NCI-H345 treated with DMSO at 0.1 percent for 48 hours (cell line): Measurements from ENCODE around the gene ARRDC1.
"Not testable (repeated sequence)": the region's sequence is repeated elsewhere in the genome, so short reads cannot be mapped to it uniquely, and the experiment has no call there.

Experiments used
- DNase-seq: peaks from one replicate; lab custom pipeline; 2025; ENCODE audit not compliant: unreplicated experiment; lab: John Stamatoyannopoulos, UW

Gene ARRDC1

DNA sequence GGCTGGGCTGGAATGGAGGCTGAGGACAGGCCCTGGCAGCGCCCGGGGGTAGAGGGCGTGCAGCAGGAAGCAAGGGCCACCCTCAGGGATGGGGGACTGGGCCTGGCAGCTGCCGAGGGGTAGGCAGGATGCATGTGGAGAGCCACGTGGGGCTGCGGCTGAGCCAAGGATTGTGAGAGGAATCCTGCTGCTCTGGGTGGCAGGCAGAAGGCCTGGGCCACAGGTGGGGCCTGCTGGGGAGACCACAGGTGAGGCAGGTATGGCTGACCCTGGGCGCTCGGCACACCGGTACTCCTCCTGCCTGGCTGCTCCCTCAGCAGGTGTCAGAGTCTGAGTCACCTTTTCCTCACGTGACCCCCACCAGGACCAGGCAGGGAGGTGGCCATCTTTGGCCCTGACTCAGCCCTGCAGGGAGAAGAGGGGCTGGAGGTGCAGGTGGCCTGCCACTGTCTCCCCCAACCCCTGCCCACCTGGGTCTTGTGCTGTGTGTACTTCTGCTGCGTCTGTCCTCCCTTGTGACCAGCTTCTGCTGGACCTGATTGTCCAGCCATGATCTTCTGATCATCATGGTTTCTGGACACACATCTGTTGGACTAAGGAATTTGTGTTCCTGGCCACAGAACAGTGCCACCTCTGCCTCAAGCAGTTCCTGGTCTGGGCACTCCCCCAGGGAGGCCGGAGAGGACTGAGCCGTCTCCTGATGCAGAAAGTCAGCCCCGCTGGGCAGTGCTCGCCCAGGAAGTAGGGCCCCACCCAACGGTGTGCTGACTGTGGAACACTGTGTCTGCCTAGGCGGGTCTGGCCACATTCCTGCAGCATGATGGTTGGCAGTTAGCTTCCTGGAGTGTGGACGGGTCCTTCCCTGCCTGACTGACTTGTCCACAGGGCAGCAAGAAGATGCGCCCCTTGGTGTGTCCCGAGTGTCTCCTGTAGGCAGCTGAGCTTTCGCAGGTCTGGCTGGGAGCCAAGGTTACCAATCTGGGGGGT lies 6.4 kb downstream of the ARRDC1 start:
- peak; percentile 25 for DNase-seq

- DNase-seq = no peak
Observed at GRCh38 chr9:137612741-137613142, 7.3 kb downstream of the ARRDC1 start.

- DNase-seq = no peak
Observed at GRCh38 chr9:137613259-137613658, 7.8 kb downstream of the ARRDC1 start.

GRCh38 chr9:137613738-137614523 lies 8.4 kb downstream of the ARRDC1 start:
- DNase-seq = no peak

DNA sequence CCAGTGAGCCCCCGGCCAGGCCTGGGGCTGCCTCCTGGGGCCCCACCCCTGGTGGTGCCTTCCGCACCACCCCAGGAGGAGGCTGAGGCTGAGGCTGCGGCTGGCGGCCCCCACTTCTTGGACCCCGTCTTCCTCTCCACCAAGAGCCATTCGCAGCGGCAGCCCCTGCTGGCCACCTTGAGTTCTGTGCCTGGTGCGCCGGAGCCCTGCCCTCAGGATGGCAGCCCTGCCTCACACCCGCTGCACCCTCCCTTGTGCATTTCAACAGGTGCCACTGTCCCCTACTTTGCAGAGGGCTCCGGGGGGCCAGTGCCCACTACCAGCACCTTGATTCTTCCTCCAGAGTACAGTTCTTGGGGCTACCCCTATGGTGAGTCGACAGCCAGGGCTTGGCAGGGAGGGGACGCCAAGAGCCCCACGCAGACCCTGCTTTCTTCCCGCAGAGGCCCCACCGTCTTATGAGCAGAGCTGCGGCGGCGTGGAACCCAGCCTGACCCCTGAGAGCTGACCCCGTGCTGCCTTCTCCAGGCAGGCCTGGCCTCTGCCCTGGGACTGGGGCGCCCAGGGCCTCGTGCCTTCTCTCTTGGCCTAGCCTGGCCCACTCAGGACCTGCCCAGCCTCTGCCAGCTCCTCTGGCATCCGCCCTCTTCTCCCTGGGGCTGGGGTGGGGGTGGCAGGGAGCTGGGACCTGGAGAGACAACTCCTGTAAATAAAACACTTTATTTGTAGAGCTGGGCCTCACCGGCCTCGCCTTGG lies 9.3 kb downstream of the ARRDC1 start:
- no peak for DNase-seq

GRCh38 chr9:137615387-137615871 lies 9.9 kb downstream of the ARRDC1 start:
- DNase-seq = no peak

DNA sequence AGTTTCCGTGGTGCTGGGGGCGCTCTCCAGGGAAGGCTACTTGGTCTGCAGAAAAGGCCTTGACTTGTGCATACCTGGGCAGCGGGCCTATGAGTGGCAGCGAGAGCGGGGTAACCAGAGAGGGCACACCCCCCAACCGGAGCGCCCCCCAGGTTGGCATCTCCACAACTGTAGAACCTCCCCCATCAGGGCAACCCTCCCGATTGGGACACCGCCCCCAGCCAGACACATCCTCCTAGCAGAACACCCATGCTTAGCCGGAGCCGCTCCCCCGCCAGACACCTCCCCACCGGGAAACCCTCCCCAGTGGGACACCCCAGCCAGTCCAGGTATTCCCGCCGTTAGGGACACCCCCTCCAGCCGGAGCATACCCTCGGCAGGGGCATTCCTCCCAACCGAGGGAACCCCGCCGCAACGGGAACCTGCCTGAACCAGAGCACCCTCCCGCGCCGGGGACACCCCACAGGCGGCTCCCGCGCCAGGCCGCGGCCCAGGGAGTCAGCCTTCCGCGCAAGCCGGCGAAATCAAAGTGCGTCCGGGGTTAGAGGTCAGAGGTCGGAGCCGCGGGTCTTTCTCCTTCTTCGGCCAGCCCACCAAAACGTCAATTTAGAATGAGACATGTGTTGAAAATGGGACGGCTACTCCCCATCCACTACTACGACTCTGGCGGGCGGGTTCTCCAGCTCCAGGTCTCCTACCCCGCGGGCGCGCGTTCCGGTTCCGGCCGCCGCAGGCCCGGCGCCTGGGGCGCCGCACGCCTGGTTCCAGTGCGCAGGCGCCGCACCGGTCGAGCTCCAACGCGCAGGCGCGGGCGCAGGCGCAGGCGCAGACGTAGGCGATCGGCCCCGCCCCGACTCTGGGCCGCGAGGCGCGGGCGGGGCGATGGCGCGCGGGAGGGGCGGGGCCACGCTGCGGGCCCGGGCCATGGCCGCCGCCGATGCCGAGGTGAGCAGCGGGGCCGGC lies 12.9 kb downstream of the ARRDC1 start, which contains the start of gene EHMT1:
Gene EHMT1 (plus strand): TSS at position 901 of the 963 bp plus-strand sequence. CDS start 24 bp downstream, at position 925.
- peak; percentile 79 for DNase-seq

DNA sequence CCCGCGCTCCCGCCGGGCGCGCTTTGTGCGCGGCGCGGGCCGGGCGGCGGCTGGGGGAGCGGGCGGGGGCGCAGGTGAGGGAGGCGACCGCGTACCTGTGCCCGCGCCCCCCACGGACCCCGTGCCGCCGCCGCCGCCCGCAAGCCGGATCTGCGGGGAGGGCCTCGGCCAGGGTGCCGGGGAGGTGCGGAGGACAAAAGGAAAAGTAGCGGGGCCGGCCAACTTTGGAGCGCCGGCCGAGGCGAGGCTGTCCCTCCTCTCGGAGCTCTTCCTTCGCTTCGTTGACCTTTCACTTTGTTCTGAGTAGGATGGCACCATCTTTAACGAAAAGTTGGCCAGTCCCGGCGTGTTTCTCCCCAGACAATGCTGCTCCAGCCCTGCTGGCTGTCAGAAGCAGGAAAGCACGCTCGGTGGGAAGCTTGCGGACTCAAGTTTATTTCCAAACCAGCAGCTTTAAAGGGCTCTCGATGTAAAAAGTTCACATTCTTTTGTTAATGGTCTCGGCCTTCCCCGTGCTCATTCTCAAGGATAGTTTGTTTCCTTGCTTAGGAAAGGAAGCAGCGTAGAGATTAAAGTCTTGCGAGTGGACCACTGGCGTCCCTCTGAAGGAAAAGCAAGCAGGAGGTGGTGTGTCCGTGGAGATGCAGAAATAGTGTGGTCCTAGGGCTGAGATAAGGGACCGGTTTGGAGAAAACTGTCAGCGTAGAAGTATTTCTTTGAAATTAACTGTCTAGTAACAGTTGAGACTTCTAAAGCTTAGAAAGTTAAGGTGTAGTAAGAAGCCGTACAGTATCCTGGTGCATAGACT lies 14.0 kb downstream of the ARRDC1 start:
- peak; percentile 7 for DNase-seq

DNA sequence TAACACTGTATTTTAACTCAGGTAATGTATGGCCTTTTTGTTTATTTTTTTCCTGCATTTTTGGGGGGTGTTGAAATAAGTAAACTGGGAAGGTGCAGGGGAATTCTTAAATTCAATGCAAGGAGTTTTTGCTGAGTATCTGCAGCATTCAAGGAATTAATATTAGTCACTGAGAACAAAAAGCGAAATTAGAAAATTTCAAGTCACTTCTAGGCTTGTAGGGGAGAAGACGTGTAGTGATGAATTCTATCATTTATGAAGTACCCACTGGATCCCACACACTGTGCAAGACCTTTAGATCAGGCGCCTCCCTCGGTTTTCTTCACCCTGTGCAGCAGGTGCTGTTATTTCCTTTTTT lies 14.5 kb downstream of the ARRDC1 start:
- DNase-seq = no peak

DNA sequence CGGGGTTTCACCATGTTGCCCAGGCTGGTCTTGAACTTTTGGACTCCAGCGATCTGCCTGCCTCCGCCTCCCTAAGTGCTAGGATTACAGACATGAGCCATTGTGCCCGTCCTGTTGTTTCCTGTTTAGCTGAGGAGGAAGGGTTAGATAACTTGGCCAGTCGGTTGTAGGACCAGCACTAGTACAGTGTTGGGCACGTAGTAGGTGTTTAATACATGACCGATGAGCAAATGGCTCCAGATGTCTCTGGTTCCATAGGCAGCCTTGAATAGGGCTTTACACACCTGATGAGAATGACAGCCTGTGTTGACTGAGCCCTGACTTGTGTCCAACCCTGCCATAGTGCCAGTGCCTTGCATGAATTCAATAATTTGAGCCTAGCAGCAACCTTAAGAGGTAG lies 15.1 kb downstream of the ARRDC1 start:
- no peak for DNase-seq

DNA sequence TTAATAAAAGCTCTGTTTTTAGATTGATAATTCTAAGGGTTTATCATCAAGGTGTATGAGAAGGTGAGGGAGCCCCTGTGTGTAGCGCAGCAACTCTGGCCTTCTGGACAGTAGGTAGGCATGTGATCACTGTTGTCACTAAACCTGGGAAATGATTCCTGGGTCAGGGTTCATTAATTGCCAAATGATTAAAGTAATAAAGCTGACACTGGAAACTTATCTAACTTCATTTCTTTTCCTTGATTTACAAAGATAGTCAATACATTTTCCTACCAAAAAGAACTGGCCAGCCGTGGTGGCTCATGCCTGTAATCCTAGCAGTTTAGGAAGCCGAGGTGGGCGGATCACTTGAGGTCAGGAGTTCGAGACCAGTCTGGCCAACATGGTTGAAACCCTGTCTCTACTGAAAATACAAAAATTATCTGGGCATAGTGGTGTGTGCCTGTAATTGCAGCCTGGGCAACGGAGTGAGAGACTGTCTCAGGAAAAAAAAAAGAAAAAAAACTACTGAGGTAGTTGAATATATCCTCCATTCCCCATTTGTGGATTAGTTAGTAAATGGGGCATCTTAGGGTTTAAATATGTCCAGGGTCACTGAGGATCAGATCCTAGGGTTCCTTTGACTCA lies 15.8 kb downstream of the ARRDC1 start:
- DNase-seq = no peak

- DNase-seq = not testable (repeated sequence)
Observed at GRCh38 chr9:137622211-137622610, 16.7 kb downstream of the ARRDC1 start.

GRCh38 chr9:137626464-137626863 lies 21.0 kb downstream of the ARRDC1 start:
- no peak for DNase-seq

GRCh38 chr9:137627406-137627805 lies 21.9 kb downstream of the ARRDC1 start:
- not testable (repeated sequence) for DNase-seq

- DNase-seq = no peak
Observed at GRCh38 chr9:137630126-137630525, 24.6 kb downstream of the ARRDC1 start.

- no peak for DNase-seq
Observed at GRCh38 chr9:137630679-137631078, 25.2 kb downstream of the ARRDC1 start.

GRCh38 chr9:137631345-137632229 lies 26.1 kb downstream of the ARRDC1 start:
- DNase-seq = no peak
